SU-DHL-6 (cell line): ENCODE measurements around the gene TUBA4A.

Experiments
- CTCF ChIP-seq: fragments of 200-600 bp; sonication (generic); IDR thresholded peaks from one replicate; pipeline ENCODE4 v1.5.1; 2017; ENCODE audit warnings: antibody characterized with exemption, mild to moderate bottlenecking, low read length, moderate library complexity; ENCODE audit not compliant: insufficient read depth, poor library complexity, severe bottlenecking
- EZH2phosphoT487 ChIP-seq: fragments of 200-600 bp; sonication (generic), shearing (Covaris generic); conservative IDR thresholded peaks from 2 replicates; pipeline ENCODE4 v1.6.1; 2018; ENCODE audit warnings: mild to moderate bottlenecking, antibody characterized with exemption, low read length, moderate library complexity, mixed read lengths

DNA sequence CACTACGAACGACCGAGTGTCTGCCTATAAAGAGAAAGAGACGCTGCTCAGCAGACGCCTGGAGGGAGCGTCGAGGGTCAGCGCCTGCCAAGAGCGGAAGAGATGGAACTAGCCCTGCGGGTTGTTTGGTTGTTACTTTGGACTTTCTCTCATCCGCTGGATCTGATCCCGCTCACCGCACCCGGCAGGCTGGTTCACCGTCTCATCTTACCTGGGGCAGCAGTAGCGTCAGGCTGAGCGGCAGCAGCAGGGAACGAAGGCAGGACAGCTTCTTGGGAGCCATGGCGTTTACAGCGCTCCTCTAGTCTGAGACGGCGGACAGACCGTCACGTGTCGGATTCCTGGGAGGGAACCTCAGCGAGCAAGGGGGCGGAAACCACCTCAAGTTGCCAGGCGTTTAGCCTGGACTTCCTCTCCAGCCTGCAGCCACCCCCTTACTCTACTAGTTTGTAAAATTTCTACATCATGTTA is 10.4 kb downstream of the TUBA4A start:
- TF ChIP-seq CTCF (no peak), EZH2phosphoT487 (no peak)
